H1 (cell line): Measurements from ENCODE around the gene NOS2. TPM values are rescaled to one million over a fixed set of nuclear protein-coding genes. Genes with fewer than 3 reads are reported as not detected.

Experiments used
- CTCF ChIA-PET: fragments of 300-600 bp; sonication (Branson Sonifier 250); formaldehyde crosslinking; loops from one replicate; lab custom pipeline; 2021; ENCODE audit not compliant: partially characterized antibody; lab: Charles Lee
- POLR2A ChIA-PET: fragments of 300-600 bp; sonication (Branson Sonifier 250); formaldehyde crosslinking; loops from one replicate; lab custom pipeline; 2021; ENCODE audit warnings: inconsistent platforms; ENCODE audit not compliant: partially characterized antibody; lab: Charles Lee
- DNase-seq, 2 experiments: peaks; one replicate each; pipeline versions ENCODE4 v3.0.0 to v3.0.0-alpha.2; 2010 to 2022; ENCODE audit warnings: low spot score in 2 of 2, low read depth in 1 of 2, mixed read lengths in 1 of 2
- FAIRE-seq: peaks from 2 replicates; lab custom pipeline; 2011; peaks lifted over from hg19 to GRCh38; lab: Jason Lieb, UNC
- H2AFZ ChIP-seq: 2 replicates; pipeline ENCODE4 v1.8.1; 2012; ENCODE audit warnings: low read length, inconsistent platforms
- H2AK5ac ChIP-seq: 2 replicates; pipeline ENCODE4 v1.6.1; 2013; ENCODE audit warnings: low read depth, low read length
- H2BK120ac ChIP-seq: replicated peaks from 2 replicates; pipeline ENCODE3; 2013; ENCODE audit warnings: low read depth, low read length, inconsistent platforms
- H2BK12ac ChIP-seq: 2 replicates; pipeline ENCODE4 v1.6.1; 2013; ENCODE audit warnings: low read depth, low read length
- H2BK15ac ChIP-seq: 2 replicates; pipeline ENCODE4 v1.6.1; 2013; ENCODE audit warnings: low read length
- H2BK20ac ChIP-seq: 2 replicates; pipeline ENCODE4 v1.6.1; 2013; ENCODE audit warnings: low read length
- H2BK5ac ChIP-seq: 2 replicates; pipeline ENCODE4 v1.6.1; 2013; ENCODE audit warnings: low read depth, low read length
- H3K14ac ChIP-seq: 2 replicates; pipeline ENCODE4 v1.6.1; 2013; ENCODE audit warnings: inconsistent platforms; ENCODE audit not compliant: insufficient read length
- H3K18ac ChIP-seq: 2 replicates; pipeline ENCODE4 v1.6.1; 2013; ENCODE audit warnings: low read length; ENCODE audit errors: extremely low read depth
- H3K23ac ChIP-seq: 2 replicates; pipeline ENCODE4 v1.6.1; 2013; ENCODE audit warnings: inconsistent platforms; ENCODE audit not compliant: insufficient read length
- H3K23me2 ChIP-seq: 2 replicates; pipeline ENCODE4 v1.6.1; 2013; ENCODE audit warnings: low read depth, low read length
- H3K27ac ChIP-seq: 2 replicates; pipeline ENCODE4 v1.6.1; 2011; ENCODE audit warnings: low read depth, low read length, inconsistent platforms
- H3K27me3 ChIP-seq, 4 experiments: replicated peaks in 1 of 4; 1 replicate in 1 of 4; 2 replicates in 3 of 4; pipeline versions ENCODE4 v1.6.1 to v1.8.1; 2011 to 2013; ENCODE audit warnings: low read length in 3 of 4, mild to moderate bottlenecking in 3 of 4, inconsistent platforms in 2 of 4, mixed read lengths in 2 of 4, moderate library complexity in 1 of 4; ENCODE audit not compliant: control insufficient read depth in 3 of 4, insufficient read depth in 3 of 4; ENCODE audit errors: extremely low read depth in 1 of 4
- H3K36me3 ChIP-seq, 4 experiments: 2 replicates each; pipeline versions ENCODE4 v1.6.1 to v1.8.1; 2011 to 2013; ENCODE audit warnings: mild to moderate bottlenecking in 4 of 4, low read length in 3 of 4, moderate library complexity in 2 of 4, control low read depth in 1 of 4, inconsistent platforms in 1 of 4; ENCODE audit not compliant: insufficient read depth in 4 of 4, control insufficient read depth in 2 of 4
- H3K4ac ChIP-seq: replicated peaks from 2 replicates; pipeline ENCODE3; 2013; ENCODE audit warnings: low read length, low read depth, mixed read lengths, inconsistent platforms; ENCODE audit not compliant: insufficient read length
- H3K4me1 ChIP-seq, 4 experiments: replicated peaks in 1 of 4; 1 replicate in 1 of 4; 2 replicates in 3 of 4; pipeline versions ENCODE4 v1.6.1 to v1.8.1; 2011 to 2013; ENCODE audit warnings: low read length in 3 of 4, inconsistent platforms in 2 of 4, mixed read lengths in 1 of 4; ENCODE audit not compliant: insufficient read depth in 4 of 4, control insufficient read depth in 3 of 4
- H3K4me2 ChIP-seq, 2 experiments: 2 replicates each; pipeline versions ENCODE4 v1.6.1 to v1.8.1; 2011 to 2013; ENCODE audit warnings: low read depth in 2 of 2, low read length in 2 of 2, control low read depth in 1 of 2, inconsistent platforms in 1 of 2, mild to moderate bottlenecking in 1 of 2; ENCODE audit not compliant: insufficient read depth in 1 of 2
- H3K4me3 ChIP-seq, 4 experiments: fragments of 200-600, 300-600 bp in 1 of 4; sonication (generic), shearing (Covaris generic), sonication (Bioruptor Twin) in 1 of 4; 2 replicates each; pipeline versions ENCODE4 v1.5.1 to v1.8.1; 2011 to 2016; ENCODE audit warnings: low read length in 4 of 4, low read depth in 3 of 4, control low read depth in 2 of 4, inconsistent platforms in 2 of 4, mild to moderate bottlenecking in 2 of 4, mixed read lengths in 1 of 4, moderate library complexity in 1 of 4; ENCODE audit not compliant: insufficient read depth in 2 of 4; ENCODE audit errors: extremely low read depth in 1 of 4
- H3K56ac ChIP-seq: replicated peaks from 2 replicates; pipeline ENCODE3; 2013; ENCODE audit warnings: low read depth, mild to moderate bottlenecking, mixed read lengths, low read length, inconsistent platforms; ENCODE audit not compliant: insufficient read length
- H3K79me1 ChIP-seq: 2 replicates; pipeline ENCODE4 v1.6.1; 2013; ENCODE audit warnings: low read depth, low read length, control low read depth
- H3K79me2 ChIP-seq, 2 experiments: 2 replicates each; pipeline versions ENCODE4 v1.6.1 to v1.8.1; 2012 to 2013; ENCODE audit warnings: low read length in 2 of 2, mild to moderate bottlenecking in 2 of 2, inconsistent platforms in 1 of 2; ENCODE audit not compliant: insufficient read depth in 2 of 2, control insufficient read depth in 1 of 2
- H3K9ac ChIP-seq, 4 experiments: replicated peaks in 1 of 4; 1 replicate in 1 of 4; 2 replicates in 3 of 4; pipeline versions ENCODE4 v1.6.1 to v1.8.1; 2011 to 2013; ENCODE audit warnings: low read depth in 3 of 4, low read length in 3 of 4, control low read depth in 2 of 4, mild to moderate bottlenecking in 2 of 4, moderate library complexity in 2 of 4, inconsistent platforms in 1 of 4; ENCODE audit errors: extremely low read depth in 1 of 4
- H3K9me3 ChIP-seq, 2 experiments: 2 replicates each; pipeline versions ENCODE4 v1.6.1 to v1.8.1; 2012 to 2013; ENCODE audit warnings: mild to moderate bottlenecking in 2 of 2, moderate library complexity in 2 of 2, control low read depth in 1 of 2, inconsistent platforms in 1 of 2, low read depth in 1 of 2, low read length in 1 of 2, mixed read lengths in 1 of 2; ENCODE audit not compliant: insufficient read depth in 2 of 2
- H4K20me1 ChIP-seq, 2 experiments: replicated peaks in 1 of 2; 2 replicates each; pipeline versions ENCODE3 to v1.8.1; 2011 to 2013; ENCODE audit warnings: inconsistent platforms in 2 of 2, low read length in 2 of 2, mild to moderate bottlenecking in 1 of 2; ENCODE audit not compliant: insufficient read depth in 2 of 2, control insufficient read depth in 1 of 2
- H4K5ac ChIP-seq: 2 replicates; pipeline ENCODE4 v1.6.1; 2013; ENCODE audit warnings: low read length, low read depth, mixed read lengths, inconsistent platforms; ENCODE audit not compliant: insufficient read length
- H4K8ac ChIP-seq: 2 replicates; pipeline ENCODE4 v1.8.0; 2013; ENCODE audit warnings: mild to moderate bottlenecking, moderate library complexity, low read length, inconsistent platforms; ENCODE audit not compliant: insufficient read depth; ENCODE audit errors: extremely low read depth
- H4K91ac ChIP-seq: replicated peaks from 2 replicates; pipeline ENCODE3; 2013; ENCODE audit warnings: low read length, mixed read lengths, inconsistent platforms; ENCODE audit not compliant: insufficient read length
- CHD2 ChIP-seq: IDR thresholded peaks from 2 replicates; pipeline ENCODE4 v1.6.1; 2012; ENCODE audit warnings: low read length, improper control_type of control experiment
- CREB1 ChIP-seq: IDR thresholded peaks from 2 replicates; pipeline ENCODE4 v1.6.1; 2012; ENCODE audit warnings: inconsistent platforms
- EP300 ChIP-seq, 2 experiments: IDR thresholded peaks; 1 replicate in 1 of 2; 2 replicates in 1 of 2; pipeline ENCODE4 v1.6.1; 2011 to 2012; ENCODE audit warnings: low read depth in 2 of 2, low read length in 2 of 2, mild to moderate bottlenecking in 2 of 2, borderline replicate concordance in 1 of 2, inconsistent platforms in 1 of 2, moderate library complexity in 1 of 2
- HDAC6 ChIP-seq: IDR thresholded peaks from one replicate; pipeline ENCODE4 v1.7.1; 2012; ENCODE audit warnings: low read depth, mild to moderate bottlenecking, inconsistent platforms, low read length, moderate library complexity
- RAD21 ChIP-seq, 2 experiments: IDR thresholded peaks in 1 of 2; conservative IDR thresholded peaks in 1 of 2; 2 replicates each; pipeline ENCODE4 v1.6.1; 2011; ENCODE audit warnings: low read depth in 2 of 2, low read length in 2 of 2, improper control_type of control experiment in 1 of 2, inconsistent platforms in 1 of 2, mild to moderate bottlenecking in 1 of 2, moderate library complexity in 1 of 2
- SAP30 ChIP-seq: fragments of 300-600 bp; sonication (generic); IDR thresholded peaks from 2 replicates; pipeline ENCODE4 v1.7.1; 2012; ENCODE audit warnings: low read length, moderate library complexity, mild to moderate bottlenecking, inconsistent platforms; ENCODE audit not compliant: insufficient read depth, insufficient replicate concordance
- SIX5 ChIP-seq: IDR thresholded peaks from 2 replicates; pipeline ENCODE4 v1.6.1; 2011; ENCODE audit warnings: mild to moderate bottlenecking, low read depth, low read length
- SP1 ChIP-seq: IDR thresholded peaks from 2 replicates; pipeline ENCODE4 v1.6.1; 2011; ENCODE audit warnings: low read depth, low read length
- TEAD4 ChIP-seq: IDR thresholded peaks from 2 replicates; pipeline ENCODE4 v1.6.1; 2012; ENCODE audit warnings: low read depth, low read length, inconsistent platforms, mixed read lengths
- WGBS, 2 experiments: shearing (Covaris generic) in 1 of 2; methylation state at CpG; one replicate each; pipeline versions ENCODE4 v1.1.6 to v1.1.7; 2013 to 2015; ENCODE audit warnings: low lambda C conversion rate in 2 of 2, mixed read lengths in 2 of 2, inconsistent platforms in 1 of 2, low coverage in 1 of 2, missing lambda C conversion rate in 1 of 2; ENCODE audit not compliant: insufficient replicate concordance in 2 of 2, insufficient coverage in 1 of 2, insufficient read length in 1 of 2; ENCODE audit errors: extremely low coverage in 1 of 2, missing lambda C conversion rate in 1 of 2; 5-methylcytosine and 5-hydroxymethylcytosine counted together
- polyA plus RNA-seq, 7 experiments: library from polyadenylated mRNA; depleted of rRNA in 3 of 7; stranded (reverse) in 5 of 7; unstranded in 2 of 7; fragments of >200 nt in 5 of 7; fragments of 200-250 nt in 2 of 7; gene quantifications; 1 replicate in 5 of 7; 2 replicates in 1 of 7; 4 replicates in 1 of 7; pipeline versions ENCODE4 v1.2.1 to v1.2.3, GENCODE V29; 2011 to 2013; ENCODE audit warnings: missing spikeins in 2 of 7, mixed read lengths in 2 of 7
- total RNA-seq: library from RNA; stranded (reverse); fragmentation: NEBNext Ultra II Directional; extraction: Animal tissue kit (Norgen Biotek cat#: 25700); gene quantifications from 2 replicates; pipeline ENCODE4 v1.2.1, GENCODE V29; 2021
- TF ChIP-seq, protein P1 (sequence below): IDR thresholded peaks from 2 replicates; pipeline ENCODE4 v1.6.1; 2012; ENCODE audit warnings: inconsistent platforms

Gene NOS2
- total and polyA plus RNA-seq, 2 of the 8 experiments (the other 6 are each of a cell fraction or from before 2014, with no cell fraction given): 1.0 to 1.9 TPM

DNA sequence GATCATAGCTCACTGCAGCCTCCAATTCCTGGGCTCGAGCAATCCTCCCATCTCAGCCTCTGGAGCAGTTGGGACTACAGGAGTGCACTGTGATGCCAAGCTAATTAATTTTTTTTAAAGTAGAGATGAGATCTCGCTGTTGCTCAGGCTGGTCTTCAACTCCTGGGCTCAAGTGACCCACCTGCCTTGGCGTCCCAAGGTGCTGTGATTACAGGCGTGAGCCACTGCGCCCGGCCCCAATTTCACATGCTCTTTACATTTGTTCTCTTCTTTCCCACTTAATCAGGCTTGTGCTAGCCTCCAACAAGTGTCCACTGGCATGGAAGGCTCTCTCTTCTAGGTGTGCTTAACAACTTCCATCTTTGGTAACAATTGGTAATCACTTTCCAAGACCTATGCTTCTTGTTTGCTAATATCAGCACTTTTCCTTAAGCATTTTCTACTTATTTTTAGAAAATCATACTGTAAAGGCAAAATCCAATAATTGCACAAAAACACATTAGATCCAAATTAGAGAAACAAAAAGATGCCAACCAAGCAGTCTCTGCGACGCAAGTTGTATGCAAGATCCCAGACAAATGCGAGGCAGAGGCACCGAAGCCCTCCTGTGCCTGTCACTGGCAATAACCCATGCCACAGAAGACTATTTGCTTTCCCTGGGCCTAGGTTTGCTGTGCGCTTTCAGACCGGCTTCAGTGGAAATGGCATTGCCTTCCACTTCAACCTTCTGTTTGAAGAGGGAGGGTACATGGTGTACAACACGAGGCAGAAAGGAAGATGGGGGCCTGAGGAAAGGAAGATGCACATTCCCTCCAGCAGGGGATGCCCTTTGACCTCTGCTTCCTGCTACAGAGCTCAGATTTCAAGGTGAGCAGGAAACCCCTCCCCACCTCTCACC is 52.6 kb downstream of the NOS2 start:
- Histone ChIP-seq H3K23ac (no peak overlapping the region), H3K27ac (no peak overlapping the region), H3K79me1 (no peaks in the 10 kb centered on the region), H3K4me1 (0 out of 7 replicates have a peak, but pooled peaks cover 0 to 2% (median 0%) of the 10 kb centered on the region in 4 experiments), H2BK15ac (no peak overlapping the region), H3K36me3 (no peaks in the 10 kb centered on the region), H3K4me2 (no peak overlapping the region), H3K56ac (no peak overlapping the region), H2BK120ac (no peak overlapping the region), H2BK20ac (no peak overlapping the region), H4K20me1 (no peaks in the 10 kb centered on the region), H2AFZ (peak overlapping the region; percentile 97), H3K14ac (no peak overlapping the region), H4K91ac (no peak overlapping the region), H3K79me2 (no peaks in the 10 kb centered on the region), H3K27me3 (no peaks in the 10 kb centered on the region; a peak in 1 of 7 replicates), H3K18ac (no peak overlapping the region), H3K4me3 (no peak overlapping the region), H4K8ac (no peak overlapping the region), H4K5ac (no peak overlapping the region), H3K4ac (no peak overlapping the region), H3K9me3 (no peaks in the 10 kb centered on the region), H3K23me2 (no peaks in the 10 kb centered on the region), H2AK5ac (no peak overlapping the region), H2BK12ac (peak overlapping the region; percentile 64; the same call in 1 of the 2 replicates), H2BK5ac (no peak overlapping the region), H3K9ac (no peak overlapping the region)
- peak; percentile 88 for FAIRE-seq
- POLR2A ChIA-PET: no interaction called here
- WGBS, 2 experiments: 87% methylated on average over 13 of the region's 13 CpGs; no CpG with 5 or more reads in 1 of the 2 experiments
- peak; percentile 43 to 81 for DNase-seq
- CTCF ChIA-PET: interaction anchor here (0.6 to 2.4 kb wide), 28 partner anchors 9 to 366 kb away, joined by 3 to 19 read pairs (median 4); no protein-coding TSS in a partner anchor
- TF ChIP-seq EP300 (IDR thresholded peaks at IDR 0.05; ENCODE audit: borderline replicate concordance in 1 of 2, low read depth in 2 of 2, low read length in 2 of 2) (peak in 1 of 2 experiments; percentile 49; a peak in 1 of 3 replicates), SP1 (0 out of 2 replicates have a peak, but pooled peaks have one; percentile 38), SIX5 (peak; percentile 34), TEAD4 (peak; percentile 99), SAP30 (no peak), CHD2 (peak; percentile 64; the same call in 1 of the 2 replicates), RAD21 (IDR thresholded peaks at IDR 0.05 in 1 of 2, conservative IDR thresholded peaks at IDR 0.05 in 1 of 2; ENCODE audit: low read depth in 2 of 2, low read length in 2 of 2) (peak; percentile 28 to 32; a peak in 2 of 4 replicates), HDAC6 (no peak), CREB1 (no peak)
- TF ChIP-seq, protein P1, sequence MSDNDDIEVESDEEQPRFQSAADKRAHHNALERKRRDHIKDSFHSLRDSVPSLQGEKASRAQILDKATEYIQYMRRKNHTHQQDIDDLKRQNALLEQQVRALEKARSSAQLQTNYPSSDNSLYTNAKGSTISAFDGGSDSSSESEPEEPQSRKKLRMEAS: peak; percentile 59; the same call in 1 of the 2 replicates
